HFFc6 (cell line): ENCODE data around the gene RNF223. TPM values are rescaled to one million over a fixed set of nuclear protein-coding genes. Genes with fewer than 3 reads are reported as not detected.
"Not testable (repeated sequence)": the region's sequence is repeated elsewhere in the genome, so short reads cannot be mapped to it uniquely, and the experiment has no call there.

Experiments used
- DNase-seq: peaks from one replicate; pipeline ENCODE4 v3.0.0-alpha.2; 2018
- H3K27ac Mint-ChIP-seq: 2 replicates; pipeline ENCODE4 v1.8.0; 2020; ENCODE audit warnings: mild to moderate bottlenecking, mixed read lengths
- H3K27me3 Mint-ChIP-seq: 2 replicates; pipeline ENCODE4 v1.8.0; 2021; ENCODE audit warnings: mild to moderate bottlenecking, moderate library complexity, mixed read lengths; ENCODE audit not compliant: insufficient read depth
- H3K36me3 Mint-ChIP-seq: 2 replicates; pipeline ENCODE4 v1.8.0; 2021; ENCODE audit warnings: low read depth, mixed read lengths
- H3K4me1 Mint-ChIP-seq: 2 replicates; pipeline ENCODE4 v1.8.0; 2020; ENCODE audit warnings: low read depth, mixed read lengths
- H3K4me3 Mint-ChIP-seq: 2 replicates; pipeline ENCODE4 v1.8.0; 2020; ENCODE audit warnings: mild to moderate bottlenecking, moderate library complexity, mixed read lengths
- H3K9me3 Mint-ChIP-seq: 2 replicates; pipeline ENCODE4 v1.8.0; 2020; ENCODE audit warnings: mild to moderate bottlenecking, mixed read lengths
- total RNA-seq, 6 experiments: library from RNA; stranded (reverse); fragmentation: NEBNext Ultra II Directional; extraction: Animal tissue kit (Norgen Biotek cat#: 25700); gene quantifications; 2 replicates in 1 of 6; 3 replicates in 5 of 6; pipeline ENCODE4 v1.2.3, GENCODE V29; 2021
- TF ChIP-seq, protein P1 (sequence below): fragments of 200-600 bp; sonication (generic); IDR thresholded peaks from 2 replicates; pipeline ENCODE4 v1.5.0; 2021; ENCODE audit warnings: antibody characterized with exemption, mild to moderate bottlenecking

Gene RNF223
- total RNA-seq, 6 experiments from 2014 or later: not detected

DNA sequence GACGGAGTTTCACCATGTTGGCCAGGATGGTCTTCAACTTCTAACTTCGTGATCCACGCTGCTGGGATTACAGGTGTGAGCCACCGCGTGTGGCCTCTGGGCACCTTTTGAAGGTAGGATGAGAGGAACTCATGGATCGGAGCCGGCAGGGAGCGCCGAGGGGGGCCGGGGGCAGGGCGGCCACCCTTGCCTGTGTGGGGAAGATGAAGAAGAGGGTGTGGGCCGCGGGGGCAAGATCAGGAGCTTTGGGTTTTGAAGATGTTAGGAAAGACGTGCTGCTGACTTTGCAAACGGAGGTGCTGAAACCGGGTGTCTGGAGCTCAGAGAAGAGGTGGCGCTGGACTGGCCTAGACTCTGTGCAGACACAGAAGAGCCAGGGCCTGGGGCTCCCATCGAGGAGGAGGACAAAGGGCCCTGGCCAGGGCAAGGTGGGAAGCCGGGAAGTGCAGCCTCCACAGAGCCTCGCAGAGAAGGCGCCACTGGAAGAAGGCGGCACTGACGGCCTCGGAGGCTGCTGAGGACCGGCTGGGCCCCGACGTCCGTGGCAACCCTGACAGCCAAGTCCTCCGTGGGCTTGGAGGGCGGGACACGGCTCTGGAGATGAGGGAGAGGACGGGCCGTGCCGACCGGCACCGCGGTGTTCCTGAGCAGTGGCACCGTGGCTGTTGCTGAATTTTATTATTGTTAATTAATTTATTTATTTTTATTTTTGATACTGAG is 13.7 kb downstream of the RNF223 start:
- Mint-ChIP-seq H3K27me3 (peaks cover 13% of the 10 kb centered on the region), H3K9me3 (no peaks in the 10 kb centered on the region), H3K36me3 (peaks cover 2% of the 10 kb centered on the region), H3K4me3 (peak overlapping the region; percentile 42; the same call in 1 of the 2 replicates), H3K4me1 (peaks cover 9% of the 10 kb centered on the region; the same call in 1 of the 2 replicates), H3K27ac (no peak overlapping the region)
- TF ChIP-seq, protein P1, sequence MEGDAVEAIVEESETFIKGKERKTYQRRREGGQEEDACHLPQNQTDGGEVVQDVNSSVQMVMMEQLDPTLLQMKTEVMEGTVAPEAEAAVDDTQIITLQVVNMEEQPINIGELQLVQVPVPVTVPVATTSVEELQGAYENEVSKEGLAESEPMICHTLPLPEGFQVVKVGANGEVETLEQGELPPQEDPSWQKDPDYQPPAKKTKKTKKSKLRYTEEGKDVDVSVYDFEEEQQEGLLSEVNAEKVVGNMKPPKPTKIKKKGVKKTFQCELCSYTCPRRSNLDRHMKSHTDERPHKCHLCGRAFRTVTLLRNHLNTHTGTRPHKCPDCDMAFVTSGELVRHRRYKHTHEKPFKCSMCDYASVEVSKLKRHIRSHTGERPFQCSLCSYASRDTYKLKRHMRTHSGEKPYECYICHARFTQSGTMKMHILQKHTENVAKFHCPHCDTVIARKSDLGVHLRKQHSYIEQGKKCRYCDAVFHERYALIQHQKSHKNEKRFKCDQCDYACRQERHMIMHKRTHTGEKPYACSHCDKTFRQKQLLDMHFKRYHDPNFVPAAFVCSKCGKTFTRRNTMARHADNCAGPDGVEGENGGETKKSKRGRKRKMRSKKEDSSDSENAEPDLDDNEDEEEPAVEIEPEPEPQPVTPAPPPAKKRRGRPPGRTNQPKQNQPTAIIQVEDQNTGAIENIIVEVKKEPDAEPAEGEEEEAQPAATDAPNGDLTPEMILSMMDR: no peak
- DNase-seq: no peak

DNA sequence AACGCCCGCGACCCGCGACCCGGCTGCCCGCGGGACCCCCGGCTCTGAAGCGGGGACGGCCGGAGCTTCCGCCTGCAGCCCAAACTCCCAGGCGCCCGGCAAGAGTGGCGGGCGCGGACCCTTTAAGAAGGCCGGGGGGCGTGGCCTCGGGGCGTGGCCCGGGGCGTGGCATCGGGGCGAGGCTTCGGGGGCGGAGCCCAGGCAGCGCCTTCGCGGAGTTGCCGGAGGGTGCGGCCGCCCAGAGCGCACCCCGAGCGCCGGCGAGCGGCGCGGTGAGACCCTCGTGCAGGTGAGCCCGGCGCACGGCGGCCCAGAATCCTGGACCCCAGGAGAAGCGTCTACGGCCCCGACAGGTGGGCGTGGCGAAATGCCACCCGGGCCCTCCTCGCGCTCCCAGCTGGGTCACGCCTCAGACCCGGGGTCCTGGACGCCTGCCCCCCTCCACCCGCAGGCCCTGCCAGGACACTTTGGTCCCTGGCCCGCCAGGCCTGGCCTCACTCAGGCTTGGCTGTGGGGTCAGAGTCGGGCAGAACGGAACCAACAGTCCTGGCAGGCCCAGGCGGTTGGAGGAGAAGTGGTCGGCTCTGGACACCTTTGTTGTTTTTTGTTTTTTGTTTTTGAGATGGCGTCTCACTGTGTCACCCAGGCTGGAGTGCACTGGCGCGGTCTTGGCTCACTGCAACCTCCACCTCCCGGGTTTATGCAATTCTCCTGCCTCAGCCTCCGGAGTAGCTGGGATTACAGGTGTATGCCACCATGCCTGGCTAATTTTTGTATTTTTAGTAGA is 14.4 kb downstream of the RNF223 start:
- H3K4me3 Mint-ChIP-seq: peak overlapping the region; percentile 42; the same call in 1 of the 2 replicates
- TF ChIP-seq, protein P1: peak; percentile 25
- peaks cover 13% of the 10 kb centered on the region for H3K27me3 Mint-ChIP-seq
- no peaks in the 10 kb centered on the region for H3K9me3 Mint-ChIP-seq
- H3K27ac Mint-ChIP-seq: no peak overlapping the region
- peaks cover 7% of the 10 kb centered on the region for H3K36me3 Mint-ChIP-seq
- H3K4me1 Mint-ChIP-seq: peaks cover 9% of the 10 kb centered on the region; the same call in 1 of the 2 replicates
- DNase-seq: peak; percentile 51

DNA sequence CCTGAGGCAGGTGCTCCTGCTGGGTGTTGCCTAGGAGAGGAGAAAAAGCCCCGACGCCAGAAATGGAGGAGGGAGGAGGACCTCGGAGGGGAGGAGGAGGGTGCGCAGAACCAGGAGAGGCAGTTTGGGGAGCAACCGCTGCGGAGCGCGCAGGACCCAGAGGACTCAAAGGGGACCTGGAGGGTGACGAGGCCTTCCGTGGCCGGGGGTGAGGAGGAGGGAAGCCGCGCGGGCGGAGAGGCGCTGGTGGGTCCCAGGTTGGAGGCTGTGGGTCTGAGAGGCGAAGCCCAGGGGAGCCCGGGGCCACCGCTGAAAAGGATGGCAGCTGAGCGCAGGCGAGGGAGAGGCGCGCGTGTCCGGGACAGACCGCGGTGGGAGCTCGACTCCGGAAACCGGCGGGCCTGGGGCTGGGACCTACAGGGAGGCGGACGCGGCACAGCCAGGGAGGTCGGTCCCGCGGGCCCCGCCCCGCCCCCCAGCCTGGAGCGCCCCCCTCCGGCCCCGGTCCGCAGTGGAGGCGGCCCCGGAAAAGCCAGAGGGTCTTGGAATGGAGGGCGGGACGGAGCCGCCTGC is 15.1 kb downstream of the RNF223 start:
- H3K4me3 Mint-ChIP-seq: peak overlapping the region; percentile 84
- peaks cover 9% of the 10 kb centered on the region; the same call in 1 of the 2 replicates for H3K4me1 Mint-ChIP-seq
- peaks cover 7% of the 10 kb centered on the region for H3K36me3 Mint-ChIP-seq
- DNase-seq: no peak
- no peaks in the 10 kb centered on the region for H3K9me3 Mint-ChIP-seq
- TF ChIP-seq, protein P1: peak; percentile 80
- H3K27ac Mint-ChIP-seq: peak overlapping the region; percentile 11; the same call in 1 of the 2 replicates
- peaks cover 13% of the 10 kb centered on the region for H3K27me3 Mint-ChIP-seq

DNA sequence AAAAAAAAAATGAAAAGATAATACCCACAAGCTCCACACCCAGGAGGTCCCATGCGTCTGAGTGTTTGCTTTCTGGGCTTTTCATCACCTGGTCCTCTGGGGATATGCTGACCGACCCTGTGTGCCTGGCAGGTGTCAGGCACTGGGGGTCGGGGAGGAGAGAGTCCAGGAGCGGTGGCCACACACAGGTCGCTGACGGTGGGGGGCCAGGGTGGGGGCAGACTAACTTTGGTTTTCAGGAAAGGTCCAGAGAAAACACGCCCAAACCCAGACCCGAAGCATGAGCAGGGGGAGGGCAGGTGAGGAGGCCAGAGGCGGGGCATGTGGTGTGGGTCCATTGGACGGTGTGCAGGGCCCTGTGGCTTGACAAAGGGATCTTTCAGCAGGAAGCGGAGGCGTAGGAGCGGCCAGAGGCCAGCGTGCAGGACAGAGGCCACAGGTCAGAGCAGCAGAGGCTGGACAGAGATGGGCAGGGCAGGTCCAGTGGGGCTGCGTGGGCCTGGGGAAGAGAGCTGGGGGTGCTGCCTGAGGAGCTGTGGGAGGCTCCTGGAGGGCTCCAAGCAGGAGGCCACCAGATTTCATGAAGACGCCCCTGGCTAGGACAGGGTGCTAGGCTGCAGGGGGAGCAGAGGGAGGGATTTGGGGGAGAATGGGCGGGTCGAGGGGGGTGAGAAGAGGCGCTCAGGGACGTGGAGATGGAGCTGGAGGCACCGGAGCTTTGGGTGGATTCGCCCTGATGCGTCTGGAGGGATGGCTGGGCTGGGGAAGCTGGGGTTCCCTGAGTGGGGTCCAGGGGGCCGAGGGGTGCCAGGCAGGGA is 15.8 kb downstream of the RNF223 start:
- Mint-ChIP-seq H3K9me3 (no peaks in the 10 kb centered on the region), H3K36me3 (peaks cover 7% of the 10 kb centered on the region), H3K4me3 (peak overlapping the region; percentile 84), H3K4me1 (peaks cover 9% of the 10 kb centered on the region; the same call in 1 of the 2 replicates), H3K27ac (0 out of 2 replicates have a peak overlapping the region, but pooled peaks have one; percentile 11), H3K27me3 (peaks cover 13% of the 10 kb centered on the region)
- TF ChIP-seq, protein P1: no peak
- DNase-seq: no peak

DNA sequence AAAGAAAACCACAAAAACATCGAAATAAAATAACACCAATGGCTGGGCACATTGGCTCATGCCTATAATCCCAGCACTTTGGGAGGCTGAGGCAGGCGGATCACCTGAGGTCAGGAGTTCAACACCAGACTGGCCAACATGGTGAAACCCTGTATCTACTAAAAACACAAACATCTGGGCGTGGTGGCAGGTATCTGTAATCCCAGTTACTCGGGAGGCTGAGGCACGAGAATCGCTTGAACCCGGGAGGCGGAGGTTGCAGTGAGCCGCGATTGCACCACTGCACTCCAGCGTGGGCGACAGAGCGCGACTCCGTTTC is 16.4 kb downstream of the RNF223 start:
- not testable (repeated sequence) for H3K9me3 Mint-ChIP-seq, DNase-seq, H3K27ac Mint-ChIP-seq, H3K4me1 Mint-ChIP-seq
- peaks cover 15% of the 10 kb centered on the region for H3K27me3 Mint-ChIP-seq
- peak overlapping the region; percentile 84; the same call in 1 of the 2 replicates for H3K4me3 Mint-ChIP-seq
- peaks cover 12% of the 10 kb centered on the region for H3K36me3 Mint-ChIP-seq
